ENCODE data around the gene LMF2. TPM values are rescaled to one million over a fixed set of nuclear protein-coding genes. Genes with fewer than 3 reads are reported as not detected.
"Not testable (repeated sequence)": the region's sequence is repeated elsewhere in the genome, so short reads cannot be mapped to it uniquely, and the experiment has no call there.

LMF2 gene
- total RNA-seq, 1 donor from 2014 or later: 27.6 TPM

- intact Hi-C loops (cut with micrococcal nuclease): no loop called here
- no peak for ATAC-seq
- DNase-seq: peak; percentile 12
Measured at GRCh38 chr22:50540381-50540780, 32.9 kb upstream of the LMF2 start.

GRCh38 chr22:50537765-50538164 lies 30.3 kb upstream of the LMF2 start:
- DNase-seq (peak; percentile 2), ATAC-seq (no peak)
- intact Hi-C loops (cut with micrococcal nuclease): no loop called here

- intact Hi-C loops (cut with micrococcal nuclease): no loop called here
- DNase-seq (no peak), ATAC-seq (no peak)
Measured at GRCh38 chr22:50536226-50536625, 28.7 kb upstream of the LMF2 start.

GRCh38 chr22:50535113-50535512 lies 27.6 kb upstream of the LMF2 start:
- peak; percentile 15 for DNase-seq
- ATAC-seq: no peak
- intact Hi-C loops (cut with micrococcal nuclease): no loop called here

- ATAC-seq; intact Hi-C loops (cut with micrococcal nuclease): not testable (repeated sequence)
- peak; percentile 47 for DNase-seq
Measured at GRCh38 chr22:50533856-50534711, 26.6 kb upstream of the LMF2 start.

GRCh38 chr22:50532824-50533796 lies 25.6 kb upstream of the LMF2 start:
- DNase-seq: peak; percentile 21
- intact Hi-C loops (cut with micrococcal nuclease): no loop called here
- no peak for ATAC-seq

- DNase-seq (peak; percentile 90), ATAC-seq (peak; percentile 63)
- intact Hi-C loops (cut with micrococcal nuclease): no loop called here
Measured at GRCh38 chr22:50531962-50532674, 24.6 kb upstream of the LMF2 start.

GRCh38 chr22:50531546-50531961 lies 24.1 kb upstream of the LMF2 start:
- intact Hi-C loops (cut with micrococcal nuclease): no loop called here
- DNase-seq: peak; percentile 77
- peak; percentile 22 for ATAC-seq

GRCh38 chr22:50530877-50531545 lies 23.5 kb upstream of the LMF2 start:
- intact Hi-C loops (cut with micrococcal nuclease): no loop called here
- DNase-seq: peak; percentile 91
- peak; percentile 55 for ATAC-seq

GRCh38 chr22:50530580-50530876 lies 23.0 kb upstream of the LMF2 start:
- intact Hi-C loops (cut with micrococcal nuclease): no loop called here
- ATAC-seq: no peak
- no peak for DNase-seq

- intact Hi-C loops (cut with micrococcal nuclease): no loop called here
- peak; percentile 50 for ATAC-seq
- peak; percentile 91 for DNase-seq
Measured at GRCh38 chr22:50529897-50530579, 22.5 kb upstream of the LMF2 start, which contains the start of gene TYMP. Gene TYMP, minus strand, starts transcription at chr22:50530012. Its CDS starts 303 bp downstream, at chr22:50529709.

GRCh38 chr22:50529416-50529896 lies 22.0 kb upstream of the LMF2 start:
- no peak for ATAC-seq
- no peak for DNase-seq
- intact Hi-C loops (cut with micrococcal nuclease): no loop called here

- intact Hi-C loops (cut with micrococcal nuclease): no loop called here
- ATAC-seq (no peak), DNase-seq (peak; percentile 53)
Measured at GRCh38 chr22:50528682-50529415, 21.3 kb upstream of the LMF2 start.

GRCh38 chr22:50527921-50528681 lies 20.6 kb upstream of the LMF2 start:
- intact Hi-C loops (cut with micrococcal nuclease): no loop called here
- no peak for ATAC-seq
- DNase-seq: no peak

GRCh38 chr22:50526834-50527801 lies 19.6 kb upstream of the LMF2 start:
- ATAC-seq (peak; percentile 6), DNase-seq (peak; percentile 73)
- intact Hi-C loops (cut with micrococcal nuclease): no loop called here

Data from left ventricle myocardium superior (tissue), 1 donor.